SK-N-MC (cell line): ENCODE data around the gene SBDS.

Experiments used
- DNase-seq: peaks from one replicate; pipeline ENCODE4 v3.0.0-alpha.2; 2011; ENCODE audit warnings: low read depth, low spot score
- H3K27ac ChIP-seq: fragments of 200-600 bp; sonication (generic); 2 replicates; pipeline ENCODE4 v1.5.1; 2016; ENCODE audit warnings: mixed run types
- H3K36me3 ChIP-seq: fragments of 200-600 bp; sonication (generic); 2 replicates; pipeline ENCODE4 v1.6.1; 2017; ENCODE audit warnings: antibody characterized with exemption, low read length, mixed read lengths; ENCODE audit not compliant: insufficient read depth
- H3K4me3 ChIP-seq: fragments of 200-600 bp; sonication (generic); 2 replicates; pipeline ENCODE4 v1.5.1; 2016
- H3K9ac ChIP-seq: fragments of 200-600 bp; sonication (generic); 2 replicates; pipeline ENCODE4 v1.8.0; 2017; ENCODE audit warnings: mixed run types, mixed read lengths; ENCODE audit not compliant: insufficient read length
- H3K9me3 ChIP-seq: fragments of 200-600 bp; sonication (generic); 2 replicates; pipeline ENCODE4 v1.6.1; 2017; ENCODE audit warnings: low read depth, mild to moderate bottlenecking, antibody characterized with exemption, low read length, moderate library complexity, mixed read lengths
- EZH2 ChIP-seq: fragments of 200-600 bp; sonication (generic); IDR thresholded peaks from one replicate; pipeline ENCODE4 v1.6.1; 2017; ENCODE audit warnings: antibody characterized with exemption
- FOXP2 ChIP-seq: optimal IDR thresholded peaks from 2 replicates; pipeline ENCODE3; 2011; ENCODE audit warnings: mild to moderate bottlenecking, moderate library complexity; ENCODE audit not compliant: insufficient read depth; ENCODE audit errors: extremely low read length, control extremely low read depth
- POLR2AphosphoS5 ChIP-seq: IDR thresholded peaks from 2 replicates; pipeline ENCODE4 v1.6.1; 2012; ENCODE audit warnings: mild to moderate bottlenecking, low read depth, low read length, borderline replicate concordance

The SBDS gene

DNA sequence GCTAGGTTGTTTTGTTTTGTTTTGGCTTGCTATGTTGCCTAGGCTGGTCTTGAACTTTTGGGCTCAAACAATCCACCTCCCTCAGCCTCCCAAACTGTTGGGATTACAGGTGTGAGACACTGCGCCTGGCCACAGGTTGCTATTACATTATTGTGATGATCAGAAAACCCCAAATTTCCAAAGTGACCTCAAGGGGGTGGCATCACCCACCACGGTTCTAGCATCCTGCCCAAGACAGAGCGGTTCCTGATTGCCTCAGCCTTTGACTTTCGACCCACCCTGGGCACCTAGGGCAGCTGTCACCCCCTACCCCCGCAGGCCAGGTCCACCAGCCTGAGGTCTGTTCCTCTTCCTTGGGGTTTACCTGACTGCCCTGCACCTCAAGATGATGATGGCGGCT lies 28.4 kb downstream of the SBDS start:
- Histone ChIP-seq H3K9ac (no peak overlapping the region), H3K4me3 (no peak overlapping the region), H3K36me3 (no peaks in the 10 kb centered on the region), H3K9me3 (no peaks in the 10 kb centered on the region), H3K27ac (no peak overlapping the region)
- no peak for DNase-seq
- TF ChIP-seq EZH2 (no peak), POLR2AphosphoS5 (no peak), FOXP2 (no peak)

DNA sequence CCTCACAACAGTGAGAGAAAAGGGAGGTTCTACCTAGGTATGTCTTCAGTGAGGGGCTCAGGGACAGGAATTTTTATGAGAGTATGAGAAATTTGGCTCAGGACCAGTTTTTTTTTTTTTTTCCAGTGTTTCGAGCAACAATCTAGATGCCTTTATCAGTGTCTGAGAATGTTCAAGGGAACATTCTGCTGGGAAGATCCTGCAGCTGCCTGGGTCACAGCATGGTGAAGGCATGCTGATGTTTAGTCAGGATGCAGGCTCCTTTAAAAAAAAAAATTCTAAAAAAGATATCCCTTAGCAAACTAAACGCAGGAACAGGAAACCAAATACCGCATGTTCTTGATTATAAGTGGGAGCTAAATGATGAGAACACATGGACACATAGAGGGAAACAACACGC lies 31.0 kb downstream of the SBDS start:
- DNase-seq, result no peak
- Histone ChIP-seq H3K27ac (0 out of 2 replicates have a peak overlapping the region, but pooled peaks have one; percentile 54), H3K9ac (no peak overlapping the region), H3K4me3 (no peak overlapping the region), H3K36me3 (no peaks in the 10 kb centered on the region; the same call in 1 of the 2 replicates), H3K9me3 (no peaks in the 10 kb centered on the region)
- TF ChIP-seq EZH2, result no peak
- TF ChIP-seq POLR2AphosphoS5, result no peak
- no peak for TF ChIP-seq FOXP2

DNA sequence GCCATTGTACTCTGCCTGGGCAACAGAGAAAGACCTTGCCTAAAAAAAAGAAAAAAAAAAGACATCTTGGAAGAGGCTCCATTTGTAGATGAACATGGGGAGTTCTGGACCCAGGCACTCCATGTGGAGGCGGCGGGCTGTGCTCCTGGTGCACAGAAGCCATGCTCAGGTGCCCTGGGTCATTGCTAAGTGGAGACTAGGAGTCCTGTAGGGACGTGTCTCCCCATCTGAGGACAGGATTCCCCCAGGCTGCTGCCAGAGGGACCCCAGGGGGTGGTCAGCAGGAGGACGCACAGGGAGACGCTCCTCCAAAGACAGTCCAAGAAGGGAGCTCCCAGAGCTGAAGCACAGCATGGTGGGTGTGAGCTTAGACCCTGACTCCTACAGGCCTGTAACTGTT lies 34.3 kb downstream of the SBDS start:
- no peak for DNase-seq
- TF ChIP-seq FOXP2, result no peak
- no peak for TF ChIP-seq EZH2
- no peak for TF ChIP-seq POLR2AphosphoS5
- Histone ChIP-seq H3K4me3 (no peak overlapping the region), H3K9me3 (no peaks in the 10 kb centered on the region), H3K27ac (no peak overlapping the region), H3K9ac (no peak overlapping the region), H3K36me3 (peaks cover 11% of the 10 kb centered on the region; the same call in 1 of the 2 replicates)

DNA sequence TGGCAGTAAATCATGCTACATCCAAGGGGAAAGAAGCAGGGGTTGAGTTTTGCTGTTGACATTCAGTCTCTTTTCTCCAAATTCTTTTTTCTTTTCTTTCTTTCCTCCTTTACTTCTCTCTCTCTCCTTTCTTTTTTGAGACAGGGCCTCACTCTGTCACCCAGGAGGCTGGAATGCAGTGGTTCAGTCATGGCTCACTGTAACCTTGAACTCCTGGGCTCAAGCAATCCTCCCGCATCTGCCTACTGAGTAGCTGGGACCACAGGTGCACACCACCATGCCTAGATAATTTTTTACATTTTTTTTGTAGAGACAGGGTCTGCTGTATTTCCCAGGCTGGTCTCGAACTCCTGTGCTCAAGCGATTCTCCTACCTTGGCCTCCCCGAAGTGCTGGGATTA lies 35.2 kb downstream of the SBDS start:
- Histone ChIP-seq H3K27ac (no peak overlapping the region), H3K9ac (no peak overlapping the region), H3K4me3 (no peak overlapping the region), H3K9me3 (no peaks in the 10 kb centered on the region), H3K36me3 (peaks cover 20% of the 10 kb centered on the region)
- DNase-seq, result no peak
- TF ChIP-seq FOXP2, result no peak
- no peak for TF ChIP-seq POLR2AphosphoS5
- no peak for TF ChIP-seq EZH2

DNA sequence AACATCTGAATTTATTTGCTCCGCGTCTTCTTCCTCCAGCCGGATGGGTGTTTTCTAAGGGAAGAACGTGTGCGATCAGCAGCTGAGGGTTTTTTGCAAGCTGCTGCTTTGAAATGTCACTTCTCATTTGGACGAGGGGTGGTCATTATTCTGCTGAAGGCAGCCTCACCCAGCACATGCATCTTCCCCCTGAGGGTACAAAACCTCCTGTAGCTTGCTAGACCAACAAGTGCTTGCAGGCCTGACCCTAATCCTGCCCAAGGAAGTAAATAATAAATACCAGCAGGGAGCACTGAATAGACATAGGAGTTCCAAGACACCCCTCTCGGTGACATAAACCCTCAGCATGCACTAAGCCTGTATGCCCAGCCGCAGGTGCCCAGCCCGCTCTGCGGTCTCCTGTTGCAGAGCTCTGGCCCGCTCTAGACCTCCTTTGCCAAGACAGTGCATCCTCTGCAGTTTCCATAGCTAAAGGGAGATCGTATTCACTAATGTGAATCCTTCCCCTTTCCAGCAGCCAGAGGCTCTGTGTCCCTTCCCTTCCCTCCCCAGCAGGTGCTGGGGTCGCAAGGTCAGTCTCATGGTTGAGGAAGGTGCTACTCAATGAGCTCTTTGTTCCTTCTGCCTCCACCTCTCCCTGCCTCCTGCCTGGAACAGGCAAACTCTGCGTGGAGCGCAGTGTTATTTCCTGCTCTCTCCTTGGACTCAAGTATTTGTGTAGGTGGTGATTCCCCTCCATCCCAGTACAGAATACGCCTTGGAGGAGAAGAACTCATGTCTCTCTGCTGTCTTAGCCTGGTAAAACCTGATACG lies 36.6 kb downstream of the SBDS start:
- H3K36me3 ChIP-seq, result peaks cover 24% of the 10 kb centered on the region
- DNase-seq, result no peak
- no peak overlapping the region for H3K9ac ChIP-seq
- no peak overlapping the region for H3K27ac ChIP-seq
- H3K9me3 ChIP-seq, result no peaks in the 10 kb centered on the region
- TF ChIP-seq EZH2 (no peak), POLR2AphosphoS5 (no peak), FOXP2 (no peak)
- no peak overlapping the region for H3K4me3 ChIP-seq

DNA sequence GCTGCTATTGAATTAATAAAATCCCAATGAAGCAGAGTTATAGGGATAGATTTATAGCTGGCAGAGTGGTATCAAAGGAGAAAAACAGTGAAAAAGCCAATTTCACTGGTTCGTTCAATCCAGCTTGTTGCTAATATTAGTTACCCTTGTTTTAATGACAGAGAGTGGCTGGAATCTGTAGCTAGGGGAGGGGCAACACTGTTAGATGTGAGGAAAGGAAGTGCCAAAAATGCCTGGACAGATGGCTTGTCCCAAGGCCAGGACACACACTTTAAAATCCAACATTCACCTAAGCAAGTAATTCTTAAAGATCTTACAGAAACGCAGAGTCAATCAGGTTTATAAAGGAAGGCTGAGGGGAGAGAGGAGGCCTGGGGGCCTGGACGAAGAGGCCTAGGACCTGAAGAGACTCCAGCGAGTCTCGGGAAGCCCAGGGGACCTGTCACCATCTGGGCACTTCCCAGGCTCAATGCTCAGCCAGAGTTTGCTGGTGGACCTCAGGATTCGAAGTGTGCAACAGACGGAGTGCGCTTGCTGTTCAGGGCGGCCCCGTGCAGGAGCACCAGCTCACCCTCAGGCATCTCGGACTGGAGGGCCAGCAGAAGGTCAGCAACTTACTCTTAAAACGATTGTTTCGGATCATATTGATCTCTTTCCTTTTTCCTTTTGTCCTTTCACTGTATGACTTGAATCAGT lies 37.6 kb downstream of the SBDS start:
- H3K27ac ChIP-seq, result no peak overlapping the region
- no peak overlapping the region for H3K9ac ChIP-seq
- H3K36me3 ChIP-seq, result peaks cover 31% of the 10 kb centered on the region
- H3K4me3 ChIP-seq, result no peak overlapping the region
- DNase-seq, result no peak
- no peak for TF ChIP-seq POLR2AphosphoS5
- no peak for TF ChIP-seq FOXP2
- TF ChIP-seq EZH2, result no peak
- no peaks in the 10 kb centered on the region for H3K9me3 ChIP-seq

DNA sequence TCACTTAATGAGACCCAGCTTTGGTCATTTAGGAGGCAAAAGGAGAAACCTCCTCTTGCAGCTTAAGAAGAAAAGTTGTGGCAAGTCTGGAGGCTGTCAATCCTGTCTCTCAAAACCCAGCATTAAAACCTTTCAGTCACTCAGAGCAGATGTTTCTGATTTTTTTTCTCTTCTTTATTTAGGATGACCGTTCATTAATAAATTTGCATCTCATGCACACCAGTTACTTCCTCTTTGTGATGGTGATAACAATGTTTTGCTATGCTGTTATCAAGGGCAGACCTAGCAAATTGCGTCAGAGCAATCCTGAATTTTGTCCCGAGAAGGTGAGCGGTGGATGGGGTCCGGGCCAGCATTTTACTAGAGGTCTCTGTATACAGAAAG lies 42.4 kb downstream of the SBDS start:
- H3K9me3 ChIP-seq, result no peaks in the 10 kb centered on the region
- no peak overlapping the region for H3K9ac ChIP-seq
- no peak for DNase-seq
- peaks cover 58% of the 10 kb centered on the region for H3K36me3 ChIP-seq
- H3K27ac ChIP-seq, result no peak overlapping the region
- H3K4me3 ChIP-seq, result no peak overlapping the region
- TF ChIP-seq POLR2AphosphoS5, result no peak
- TF ChIP-seq FOXP2, result no peak
- TF ChIP-seq EZH2, result no peak

DNA sequence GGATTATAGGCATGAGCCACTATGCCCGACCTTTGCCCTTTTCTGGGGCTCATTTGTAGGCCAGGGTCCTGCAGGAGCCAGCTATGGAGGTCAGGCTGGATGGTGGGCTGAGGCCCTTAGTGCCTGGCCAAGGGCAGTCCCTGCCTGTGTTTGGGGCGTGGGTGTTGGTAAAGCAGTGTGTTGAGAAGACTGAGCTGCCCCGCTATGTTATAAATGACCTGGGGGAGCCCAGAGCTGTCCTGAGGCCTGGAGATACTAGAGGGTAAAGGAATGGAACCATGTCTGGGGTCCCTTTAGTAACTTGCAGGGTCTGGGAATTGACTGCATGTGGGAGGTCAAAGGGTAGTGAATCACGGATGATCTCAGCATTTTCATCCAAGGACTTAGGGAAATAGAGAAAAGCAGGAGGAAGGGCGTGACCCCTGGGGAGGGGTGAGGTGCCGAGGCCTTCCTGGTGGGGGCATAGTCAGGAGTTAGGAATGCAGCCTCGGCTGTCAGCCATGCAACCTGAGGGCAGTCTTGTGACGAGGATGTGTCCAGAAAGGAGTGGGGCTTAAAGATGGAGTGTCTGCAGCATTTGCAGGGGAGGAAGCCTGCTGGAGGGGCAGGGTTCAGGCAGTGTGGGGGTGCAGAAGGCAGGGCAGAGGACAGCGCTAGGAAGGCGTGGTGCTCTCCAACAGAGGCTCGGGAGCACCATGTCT lies 42.9 kb downstream of the SBDS start:
- no peak overlapping the region for H3K27ac ChIP-seq
- no peak overlapping the region for H3K9ac ChIP-seq

More for the DNA sequence above, 42.9 kb downstream of the SBDS start:
- peaks cover 57% of the 10 kb centered on the region for H3K36me3 ChIP-seq
- H3K9me3 ChIP-seq, result no peaks in the 10 kb centered on the region
- no peak for TF ChIP-seq EZH2
- TF ChIP-seq POLR2AphosphoS5, result no peak
- no peak for TF ChIP-seq FOXP2
- DNase-seq, result no peak
- H3K4me3 ChIP-seq, result no peak overlapping the region
